GM18861 (cell line): ENCODE measurements around the gene DCAF6.

Experiments used
- ATAC-seq: cut with Tn5 transposase; IDR thresholded peaks from one replicate; pipeline ENCODE4 v1.9.1; 2021; ENCODE audit not compliant: unreplicated experiment

DCAF6 gene

DNA sequence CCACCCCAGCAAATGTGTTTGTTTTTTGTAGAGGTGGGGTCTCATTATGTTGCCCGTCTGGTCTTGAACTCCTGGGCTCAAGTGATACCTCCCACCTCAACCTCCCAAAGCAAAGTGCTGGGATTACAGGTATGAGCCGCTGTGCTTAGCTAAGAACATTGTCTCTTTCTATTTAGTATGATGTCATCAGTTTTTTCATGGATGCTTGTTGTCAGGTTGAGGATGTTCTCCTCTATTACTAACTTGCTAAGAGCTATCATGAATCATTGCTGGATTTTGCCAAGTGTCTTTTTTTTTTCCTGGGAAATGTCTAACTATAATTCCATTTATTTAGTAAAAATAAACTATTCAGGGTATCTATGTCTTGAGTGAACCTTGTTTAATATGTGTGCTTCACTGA is 19.4 kb downstream of the DCAF6 start:
- ATAC-seq: no peak

DNA sequence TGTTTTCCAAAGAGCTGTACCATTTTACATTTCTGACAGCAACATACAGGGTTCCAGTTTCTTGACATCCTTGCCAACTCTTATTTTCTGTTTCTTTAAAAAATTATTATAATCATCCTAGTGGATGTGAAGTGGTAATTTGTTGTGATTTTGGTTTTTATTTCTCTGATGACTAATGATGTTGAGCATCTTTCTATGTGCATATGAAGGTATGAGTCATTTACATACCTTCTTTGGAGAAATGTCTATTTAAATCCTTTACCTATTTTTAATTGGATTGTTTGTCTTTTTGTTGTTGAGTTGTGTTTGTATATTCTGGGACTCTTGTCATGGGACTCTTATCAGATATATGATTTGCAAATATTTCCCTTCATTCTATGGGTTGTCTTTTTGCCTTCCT is 21.2 kb downstream of the DCAF6 start:
- no peak for ATAC-seq

DNA sequence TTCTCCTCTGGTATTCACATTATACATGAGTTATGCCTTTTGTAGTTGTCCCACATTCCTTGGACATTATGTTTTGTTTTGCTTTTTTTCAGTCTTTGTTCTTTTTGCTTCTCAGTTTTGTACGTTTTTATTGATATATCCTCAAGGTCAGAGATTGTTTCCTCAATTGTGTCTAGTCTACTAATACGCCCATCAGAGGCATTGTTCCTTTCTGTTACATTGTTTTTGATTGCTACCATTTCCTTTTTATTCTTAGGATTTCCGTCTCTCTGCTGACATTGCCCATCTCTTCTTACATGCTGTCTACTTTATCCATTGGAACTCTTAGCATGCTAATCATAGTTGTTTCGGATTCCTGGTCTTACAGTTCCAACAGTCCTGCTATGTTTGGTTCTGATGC is 28.2 kb downstream of the DCAF6 start:
- ATAC-seq: no peak

DNA sequence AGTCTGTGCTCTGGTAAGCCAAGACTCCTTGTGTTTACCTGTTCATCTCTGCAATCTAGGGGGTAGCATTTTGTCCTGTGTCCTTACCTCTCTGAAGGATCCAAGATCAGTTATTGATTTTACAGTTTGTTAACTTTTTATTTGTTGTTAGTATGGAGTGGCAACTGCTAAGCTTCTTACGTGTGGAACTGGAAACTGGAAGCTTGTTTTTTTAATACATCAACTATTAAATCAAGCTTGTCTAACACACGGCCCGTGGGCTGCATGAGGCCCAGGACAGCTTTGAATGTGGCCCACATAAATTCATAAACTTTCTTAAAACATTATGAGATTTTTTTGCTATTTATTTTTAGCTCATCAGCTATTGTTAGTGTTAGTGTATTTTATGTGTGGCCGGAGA is 29.6 kb downstream of the DCAF6 start:
- no peak for ATAC-seq

DNA sequence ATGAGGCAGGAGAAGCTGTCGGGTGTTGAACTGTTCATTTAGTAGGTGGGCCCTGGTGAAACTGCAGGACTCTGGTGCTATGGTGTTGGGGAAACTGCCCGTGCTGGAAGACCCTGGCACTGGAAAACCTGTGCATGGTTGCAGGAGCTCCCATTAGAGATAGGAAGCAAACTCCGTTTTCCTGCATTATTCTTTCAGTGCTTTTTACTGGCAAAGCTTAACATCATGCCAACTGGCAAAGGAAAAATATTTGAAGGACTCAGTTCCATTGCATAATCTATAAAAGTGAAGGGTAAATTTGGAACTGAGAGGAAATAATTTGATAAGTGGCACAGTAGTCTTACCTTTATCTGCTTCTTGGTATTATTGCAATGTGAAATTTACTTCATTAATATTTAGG is 32.1 kb downstream of the DCAF6 start:
- ATAC-seq: no peak

DNA sequence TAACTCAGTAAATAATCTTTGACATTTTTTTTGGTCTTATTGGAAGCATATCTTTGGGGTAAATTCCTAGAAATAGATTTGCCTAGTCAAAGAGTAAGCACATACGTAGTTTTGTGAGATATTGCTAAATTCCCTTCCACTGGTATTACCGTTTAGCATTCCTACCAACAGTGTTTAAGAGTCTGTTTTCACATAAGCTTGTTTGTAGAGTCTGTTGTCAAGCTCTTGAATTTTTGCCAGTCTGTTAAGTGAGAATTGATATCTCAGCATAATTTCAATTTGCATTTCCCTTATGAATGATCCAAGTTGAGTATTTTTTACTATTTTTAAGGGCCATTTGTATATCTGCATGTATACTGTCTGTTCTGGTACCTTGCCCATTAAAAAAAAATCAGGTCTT is 37.3 kb downstream of the DCAF6 start:
- ATAC-seq: no peak

DNA sequence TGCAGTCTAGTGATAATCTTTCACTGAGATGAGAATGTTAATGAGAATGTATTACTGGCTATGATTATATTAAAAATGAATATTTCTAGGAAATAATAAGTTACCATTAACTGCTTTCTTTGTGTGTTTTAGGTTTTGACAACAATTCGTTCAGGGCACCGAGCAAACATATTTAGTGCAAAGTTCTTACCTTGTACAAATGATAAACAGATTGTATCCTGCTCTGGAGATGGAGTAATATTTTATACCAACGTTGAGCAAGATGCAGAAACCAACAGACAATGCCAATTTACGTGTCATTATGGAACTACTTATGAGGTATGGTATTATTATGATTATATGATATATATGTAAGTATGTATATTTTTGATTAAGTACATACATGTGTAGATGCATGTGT is 38.2 kb downstream of the DCAF6 start:
- no peak for ATAC-seq

DNA sequence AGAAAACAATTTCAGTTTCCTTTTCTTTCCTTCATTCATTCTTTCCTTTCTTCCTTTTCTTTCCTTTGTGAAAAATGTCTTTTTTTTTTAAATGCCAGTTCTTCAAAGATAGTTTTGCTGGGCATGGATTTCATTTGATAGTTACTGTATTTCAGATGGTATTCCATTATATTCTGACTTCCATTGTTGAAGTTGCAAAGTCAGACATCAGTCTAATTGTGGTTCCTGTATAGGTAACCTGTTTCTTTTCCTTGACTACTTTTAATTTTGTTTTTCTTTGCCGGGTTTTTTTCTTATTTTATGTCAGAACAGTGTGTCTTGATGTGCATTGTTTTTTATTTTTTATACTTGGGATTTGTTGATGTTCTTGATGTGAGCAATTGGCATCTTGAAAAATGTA is 40.8 kb downstream of the DCAF6 start:
- ATAC-seq: no peak

DNA sequence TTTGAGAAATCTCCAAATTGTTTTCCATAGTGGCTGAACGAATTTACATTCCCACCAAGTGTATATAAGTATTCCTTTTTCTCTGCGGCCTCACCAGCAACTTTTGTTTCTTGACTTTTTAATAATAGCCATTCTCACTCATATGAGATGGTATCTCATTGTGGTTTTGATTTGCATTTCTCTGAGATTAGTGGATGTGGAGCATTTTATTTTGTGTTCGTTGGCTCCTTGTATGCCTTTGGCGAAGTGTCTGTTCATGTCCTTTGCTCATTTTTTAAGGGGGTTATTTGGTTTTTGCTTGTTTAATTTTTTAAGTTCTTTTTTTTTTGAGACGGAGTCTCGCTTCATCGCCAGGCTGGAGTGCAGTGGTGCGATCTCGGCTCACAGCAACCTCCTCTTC is 45.5 kb downstream of the DCAF6 start:
- no peak for ATAC-seq

DNA sequence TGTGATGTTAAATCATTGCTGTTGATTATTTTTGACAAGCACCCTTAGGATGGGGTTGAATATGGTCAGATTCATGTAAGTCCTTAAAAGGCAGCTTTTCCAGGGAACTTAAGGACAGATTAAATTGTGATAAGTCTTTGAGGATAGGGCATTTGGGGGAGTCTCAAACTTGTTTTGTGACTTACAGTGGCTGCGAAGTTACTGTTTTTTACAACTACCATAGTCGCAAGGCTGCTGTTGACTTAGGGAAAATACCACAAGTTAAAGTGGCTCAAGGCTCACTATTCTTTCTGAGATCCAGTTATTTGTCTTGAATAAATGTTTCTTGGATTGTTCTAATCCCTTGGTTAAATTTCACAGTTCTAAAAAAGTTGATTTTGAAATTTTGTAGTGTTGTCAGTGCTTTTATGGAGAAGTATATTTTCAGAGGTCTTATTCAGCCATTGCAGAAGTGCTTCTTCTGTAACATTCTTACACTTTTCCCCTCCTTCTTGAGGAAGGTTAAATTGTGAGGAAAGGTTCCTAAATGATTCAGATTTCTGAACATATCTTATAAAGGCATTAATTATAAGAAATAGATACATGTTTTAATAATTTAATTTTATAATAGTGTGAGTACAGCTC is 47.4 kb downstream of the DCAF6 start:
- ATAC-seq: no peak

DNA sequence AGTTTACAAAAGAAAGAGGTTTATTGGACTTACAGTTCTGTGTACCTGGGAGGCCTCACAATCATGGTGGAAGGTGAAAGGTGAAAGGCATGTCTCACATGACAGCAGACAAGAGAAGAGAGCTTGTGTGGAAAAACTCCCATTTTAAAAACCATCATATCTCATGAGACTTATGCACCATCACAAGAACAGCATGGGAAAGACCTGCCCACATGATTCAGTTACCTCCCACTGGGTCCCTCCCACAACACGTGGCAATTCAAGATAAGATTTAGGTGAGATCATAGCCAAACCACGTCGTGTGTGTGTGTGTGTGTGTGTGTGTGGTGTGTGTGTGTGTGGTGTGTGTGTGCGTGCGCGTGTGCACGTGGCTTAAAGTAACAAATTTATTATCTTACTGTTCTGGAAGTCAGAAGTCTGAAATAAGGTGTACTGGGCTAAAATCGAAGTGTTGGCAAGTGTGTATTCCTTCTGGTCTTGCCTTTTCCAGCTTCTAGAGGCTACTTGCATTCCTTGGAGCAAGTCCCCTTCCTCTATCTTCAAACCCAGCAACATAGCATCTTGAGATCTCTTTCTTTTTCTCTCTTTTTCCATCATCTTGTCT is 48.5 kb downstream of the DCAF6 start:
- ATAC-seq: no peak

DNA sequence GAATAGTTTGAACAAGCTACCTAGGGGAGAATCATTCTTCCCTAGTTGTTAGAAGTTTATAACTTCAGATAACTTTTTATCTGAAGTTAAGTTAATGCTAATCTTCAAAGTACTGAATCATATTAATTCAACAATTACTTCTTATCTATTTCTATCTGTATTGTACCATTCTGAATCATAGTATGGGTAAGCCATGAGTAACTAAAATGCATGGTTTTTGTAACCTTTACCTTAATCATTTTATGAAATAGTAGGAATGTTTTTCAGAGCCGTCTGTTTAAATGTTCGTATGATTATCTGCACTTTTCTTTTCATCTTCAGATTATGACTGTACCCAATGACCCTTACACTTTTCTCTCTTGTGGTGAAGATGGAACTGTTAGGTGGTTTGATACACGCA is 50.7 kb downstream of the DCAF6 start:
- ATAC-seq: no peak

DNA sequence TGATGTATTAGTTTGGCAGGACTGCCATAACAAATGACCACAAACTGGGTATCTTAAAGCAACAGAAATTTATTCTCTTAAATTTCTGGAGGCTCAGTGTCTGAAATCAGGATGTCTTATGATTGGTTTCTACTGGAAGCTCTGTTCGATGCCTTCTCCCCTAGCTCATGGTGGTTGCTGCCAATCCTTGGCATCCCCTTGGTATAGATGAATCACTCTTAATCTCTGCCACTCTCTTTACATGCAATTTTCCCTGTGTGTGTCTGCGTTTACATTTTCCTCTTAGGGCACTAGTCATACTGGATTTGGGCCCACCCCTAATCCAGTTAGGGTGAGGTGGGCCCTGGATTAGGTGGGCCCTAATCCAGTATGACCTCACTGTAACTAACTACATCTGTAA is 55.1 kb downstream of the DCAF6 start:
- no peak for ATAC-seq

DNA sequence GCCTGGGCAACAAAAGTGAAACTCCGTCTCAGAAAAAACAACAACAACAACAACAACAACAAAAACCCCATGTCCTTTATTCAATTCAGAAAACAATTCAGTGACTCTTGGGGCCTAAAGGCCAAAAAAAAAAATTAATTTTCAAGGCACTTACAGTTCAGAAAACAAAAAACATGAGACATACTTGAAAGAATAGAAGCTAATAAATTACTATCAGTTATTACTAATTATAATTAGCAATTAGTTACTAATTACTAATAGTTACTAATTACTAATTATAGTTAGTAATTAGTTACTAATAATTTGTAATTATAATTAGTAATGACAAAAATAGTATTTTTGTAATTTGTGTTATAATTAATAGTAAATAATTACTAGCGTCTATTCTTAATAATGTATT is 57.2 kb downstream of the DCAF6 start:
- no peak for ATAC-seq

DNA sequence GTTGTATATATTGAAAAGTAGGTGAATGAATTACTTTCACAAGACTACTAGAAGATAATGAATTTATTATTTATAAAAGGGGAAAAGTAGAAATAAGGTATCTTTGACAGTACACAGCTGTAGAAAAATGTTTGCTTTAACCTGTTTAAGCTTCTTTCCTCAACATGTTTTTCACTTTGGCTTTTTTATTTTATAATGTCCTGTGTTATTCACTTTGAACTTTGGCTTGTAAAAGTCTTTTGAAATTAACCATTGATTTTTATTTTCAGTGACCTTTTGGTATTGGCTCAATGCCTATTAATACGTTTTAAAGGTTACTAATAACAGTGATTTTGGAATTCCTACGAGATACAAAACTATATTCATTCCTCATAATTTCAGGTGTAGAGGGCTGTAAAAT is 58.1 kb downstream of the DCAF6 start:
- ATAC-seq: no peak

DNA sequence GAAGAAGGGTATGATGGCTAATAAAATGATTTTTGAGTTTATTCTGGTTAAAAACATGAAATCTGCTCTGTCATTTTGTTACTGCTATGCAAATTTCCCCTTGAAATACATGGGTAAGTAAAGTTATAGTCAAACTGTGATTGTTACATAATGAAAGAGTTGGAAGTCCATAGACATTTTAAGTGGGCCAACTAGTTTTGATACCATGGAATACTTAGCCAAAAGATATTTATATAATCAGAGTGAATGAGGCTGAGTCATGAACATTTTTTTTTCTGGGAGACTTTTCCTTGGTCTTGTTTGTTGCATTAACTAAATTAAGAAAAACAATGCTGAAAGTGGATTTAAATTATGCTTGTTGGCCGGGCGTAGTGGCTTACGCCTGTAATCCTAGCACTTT is 58.6 kb downstream of the DCAF6 start:
- ATAC-seq: no peak

DNA sequence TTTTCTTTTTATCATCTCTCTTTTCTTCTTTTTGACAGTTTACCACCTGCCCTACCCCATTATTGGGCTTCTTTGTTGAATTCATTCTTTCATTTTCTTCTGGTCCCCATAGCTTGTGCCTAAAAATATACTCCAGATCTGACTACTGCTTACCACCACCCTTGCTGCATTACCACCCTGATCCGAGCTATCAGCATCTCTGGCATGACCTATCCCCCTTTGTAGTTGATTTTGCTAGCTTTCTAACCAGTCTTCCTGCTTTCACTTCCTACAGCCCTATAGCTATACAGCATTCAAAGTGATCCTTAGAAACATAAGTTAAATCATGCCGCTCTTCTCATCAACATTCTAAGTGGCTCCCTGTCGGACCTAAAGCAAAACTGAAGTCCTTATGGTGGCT is 59.8 kb downstream of the DCAF6 start:
- ATAC-seq: no peak

DNA sequence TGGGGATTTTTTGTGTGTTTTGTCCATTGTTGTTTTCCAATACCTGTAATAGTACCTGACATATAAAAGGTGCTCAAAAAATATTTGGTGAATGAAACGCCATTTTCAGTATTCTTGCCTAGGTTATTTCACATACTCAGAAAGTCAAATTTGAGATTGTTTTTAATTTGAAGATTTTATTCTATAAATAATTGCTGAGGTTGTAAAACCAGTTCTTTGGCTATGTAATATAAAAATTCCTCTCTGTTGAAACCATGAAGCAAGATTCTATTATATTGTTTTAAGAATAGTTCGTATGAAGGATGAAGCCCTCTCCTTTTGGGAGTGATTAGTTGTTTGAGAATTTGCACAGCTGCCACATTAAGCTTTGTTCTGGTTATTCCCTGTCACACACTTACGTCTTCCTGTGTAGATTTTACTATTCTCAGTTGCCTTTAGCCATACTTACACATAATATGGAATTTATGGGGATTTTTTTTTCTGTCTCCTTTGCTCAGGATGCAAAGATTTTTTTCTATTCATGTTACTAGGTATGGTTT is 60.6 kb downstream of the DCAF6 start:
- ATAC-seq: no peak

DNA sequence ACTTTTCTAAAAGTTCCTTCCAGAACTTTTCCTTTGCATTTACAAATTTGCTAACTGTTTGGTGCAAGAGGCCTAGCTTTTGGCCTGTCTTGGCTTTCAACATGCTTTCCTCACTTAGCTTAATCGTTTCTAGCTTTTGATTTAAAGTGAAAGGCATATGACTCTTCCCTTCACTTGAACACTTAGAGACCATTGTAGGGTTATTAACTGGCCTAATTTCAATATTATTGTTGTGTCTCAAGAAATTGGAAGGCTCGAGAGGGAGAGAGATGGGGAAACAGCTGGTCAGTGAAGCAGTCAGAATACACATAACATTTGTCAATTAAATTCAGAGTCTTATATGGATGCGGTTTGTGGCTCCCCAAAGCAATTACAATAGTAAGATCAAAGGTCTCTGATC is 63.4 kb downstream of the DCAF6 start:
- no peak for ATAC-seq

DNA sequence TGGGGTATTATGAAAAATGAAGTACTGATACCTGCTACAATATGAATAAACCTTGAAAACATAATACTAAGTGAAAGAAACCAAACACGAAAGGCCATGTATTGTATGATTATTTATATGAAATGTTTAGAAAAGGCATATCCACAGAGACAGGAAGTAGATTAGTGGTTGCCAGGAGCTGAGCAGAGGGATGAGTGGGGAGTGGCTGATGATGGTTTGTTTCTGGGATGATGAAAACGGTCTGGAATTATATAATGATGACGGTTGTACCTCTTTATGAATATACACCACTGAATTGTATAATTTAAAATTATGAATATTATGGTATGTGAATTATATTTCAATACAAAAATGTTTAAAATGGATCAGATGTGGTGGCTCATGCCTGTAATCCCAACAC is 64.2 kb downstream of the DCAF6 start:
- no peak for ATAC-seq

DNA sequence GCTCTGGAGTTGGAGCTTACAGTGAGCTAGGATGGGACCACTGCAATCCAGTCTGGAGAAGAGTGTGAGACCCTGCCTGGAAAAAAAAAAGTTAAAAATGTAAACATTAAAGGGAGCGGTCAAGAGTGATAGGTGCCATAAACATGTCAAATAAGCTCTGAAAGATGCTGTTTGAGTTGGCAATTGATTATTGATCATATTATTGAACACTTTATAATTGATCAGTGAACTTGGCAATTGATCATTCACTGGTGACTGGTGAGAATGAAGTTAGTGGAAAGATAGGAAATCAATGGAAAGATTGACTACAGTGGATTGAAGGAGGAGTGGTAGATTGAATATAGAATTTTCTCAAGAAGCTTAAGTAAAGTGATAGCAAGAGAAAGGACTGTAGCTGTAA is 64.7 kb downstream of the DCAF6 start:
- no peak for ATAC-seq

DNA sequence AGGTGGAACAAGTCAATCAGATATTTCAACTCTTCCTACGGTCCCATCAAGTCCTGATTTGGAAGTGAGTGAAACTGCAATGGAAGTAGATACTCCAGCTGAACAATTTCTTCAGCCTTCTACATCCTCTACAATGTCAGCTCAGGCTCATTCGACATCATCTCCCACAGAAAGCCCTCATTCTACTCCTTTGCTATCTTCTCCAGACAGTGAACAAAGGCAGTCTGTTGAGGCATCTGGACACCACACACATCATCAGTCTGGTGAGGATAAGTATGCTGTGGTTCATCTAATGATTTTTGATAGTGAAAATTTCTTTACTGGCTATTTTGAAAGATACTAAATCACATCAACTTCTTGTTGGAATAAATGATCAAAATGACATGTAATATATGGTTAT is 68.0 kb downstream of the DCAF6 start:
- no peak for ATAC-seq

DNA sequence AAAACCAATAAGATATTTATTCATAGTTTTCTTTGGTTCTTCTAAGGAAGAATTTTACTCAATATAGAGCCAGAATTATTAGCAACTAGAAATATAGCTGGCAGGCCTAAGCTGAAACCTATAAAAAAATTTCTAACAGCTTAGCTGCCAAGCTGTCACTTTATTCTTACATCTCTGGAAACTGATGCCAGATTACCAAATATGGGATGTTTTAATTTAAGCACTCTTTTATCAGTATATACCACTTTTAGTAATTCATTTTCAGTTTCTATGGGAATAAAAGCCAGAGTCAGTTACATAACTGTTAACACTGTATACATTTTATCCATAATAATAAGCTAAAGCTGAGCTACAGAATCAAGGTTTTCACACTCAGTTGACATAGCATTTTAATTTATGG is 69.0 kb downstream of the DCAF6 start:
- ATAC-seq: no peak
